Ishikawa (cell line): Measurements from ENCODE around the gene SRRM3.

Experiments
- CEBPB ChIP-seq: IDR thresholded peaks from 2 replicates; pipeline ENCODE4 v1.6.1; 2012
- CREB1 ChIP-seq: IDR thresholded peaks from 2 replicates; pipeline ENCODE4 v1.6.1; 2012; ENCODE audit warnings: low read depth
- EGR1 ChIP-seq: IDR thresholded peaks from 2 replicates; pipeline ENCODE4 v1.6.1; 2012
- EP300 ChIP-seq: IDR thresholded peaks from 2 replicates; pipeline ENCODE4 v1.6.1; 2012; ENCODE audit warnings: borderline replicate concordance
- FOXM1 ChIP-seq: IDR thresholded peaks from 2 replicates; pipeline ENCODE4 v1.6.1; 2012; ENCODE audit warnings: low read depth, borderline replicate concordance
- MAX ChIP-seq: IDR thresholded peaks from 2 replicates; pipeline ENCODE4 v1.6.1; 2012
- NFIC ChIP-seq: IDR thresholded peaks from 2 replicates; pipeline ENCODE4 v1.6.1; 2012
- RAD21 ChIP-seq: IDR thresholded peaks from 2 replicates; pipeline ENCODE4 v1.6.1; 2012; ENCODE audit warnings: low read depth
- REST ChIP-seq: IDR thresholded peaks from 2 replicates; pipeline ENCODE4 v1.6.1; 2012; ENCODE audit warnings: low read depth, mild to moderate bottlenecking
- TAF1 ChIP-seq: IDR thresholded peaks from 2 replicates; pipeline ENCODE4 v1.6.1; 2012; ENCODE audit warnings: low read depth, mild to moderate bottlenecking
- TCF12 ChIP-seq: IDR thresholded peaks from 2 replicates; pipeline ENCODE4 v1.6.1; 2012; ENCODE audit warnings: low read depth
- TEAD4 ChIP-seq: IDR thresholded peaks from 2 replicates; pipeline ENCODE4 v1.6.1; 2012
- USF1 ChIP-seq: IDR thresholded peaks from 2 replicates; pipeline ENCODE4 v1.6.1; 2012
- YY1 ChIP-seq: IDR thresholded peaks from 2 replicates; pipeline ENCODE4 v1.6.1; 2012; ENCODE audit warnings: low read depth

GRCh38 chr7:76296743-76297740, 95.3 kb downstream of the SRRM3 start:
- no peak for TF ChIP-seq REST
- TF ChIP-seq EP300: 0 out of 2 replicates have a peak, but pooled peaks have one; percentile 45
- TF ChIP-seq CEBPB: peak; percentile 92
- no peak for TF ChIP-seq RAD21
- TF ChIP-seq FOXM1: no peak
- TF ChIP-seq NFIC: no peak
- no peak for TF ChIP-seq TAF1
- TF ChIP-seq TCF12: peak; percentile 42; the same call in 1 of the 2 replicates
- no peak for TF ChIP-seq TEAD4
- TF ChIP-seq EGR1: no peak
- no peak for TF ChIP-seq MAX
- TF ChIP-seq CREB1: no peak
- no peak for TF ChIP-seq YY1
- no peak for TF ChIP-seq USF1
